Raji (cell line): ENCODE data around the gene HERC2.

Source experiments
- POLR2A ChIP-seq: IDR thresholded peaks from 2 replicates; pipeline ENCODE4 v1.6.1; 2011; ENCODE audit warnings: low read depth, low read length, control low read depth; ENCODE audit not compliant: insufficient read depth

HERC2 gene

DNA sequence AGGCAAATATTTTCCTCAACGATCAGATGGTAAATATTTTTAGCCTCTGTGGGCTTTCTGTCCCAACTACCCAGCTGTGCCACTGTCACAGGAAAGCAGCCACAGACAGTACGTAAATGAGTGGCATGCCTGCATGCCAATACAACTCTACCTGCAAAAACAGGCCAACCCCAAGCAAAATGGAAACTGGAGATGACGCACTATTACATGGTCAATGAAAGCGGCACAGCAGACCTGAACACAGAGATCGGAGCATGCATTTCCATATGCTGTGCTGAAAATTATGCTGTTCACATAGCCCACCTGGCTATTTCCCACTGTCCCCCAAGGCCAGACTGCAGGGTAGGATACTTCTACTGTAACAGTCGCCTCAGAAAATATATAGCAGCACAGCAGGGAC is 57.8 kb downstream of the HERC2 start:
- TF ChIP-seq POLR2A = no peak

DNA sequence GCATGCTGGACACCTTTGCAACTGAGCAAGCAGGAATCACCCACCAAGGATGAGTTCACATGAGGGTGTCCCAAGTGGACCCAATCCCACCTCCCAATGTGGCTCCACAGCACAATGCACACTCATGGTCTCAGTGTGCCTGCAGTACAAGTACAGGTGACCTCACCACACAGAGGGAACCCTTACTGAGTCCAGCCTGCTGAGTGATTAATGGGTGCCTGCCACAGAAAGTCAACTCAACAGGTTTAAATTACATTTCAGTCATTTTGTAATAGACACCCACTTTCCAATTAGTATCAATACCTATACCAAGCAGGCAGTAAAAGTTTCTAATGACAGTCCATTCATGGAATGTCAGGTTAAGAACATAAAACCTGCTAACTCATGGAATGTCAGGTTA is 59.5 kb downstream of the HERC2 start:
- no peak for TF ChIP-seq POLR2A

GRCh38 chr15:28260722-28261121 is 61.3 kb downstream of the HERC2 start:
- no peak for TF ChIP-seq POLR2A

GRCh38 chr15:28260317-28260716 is 61.7 kb downstream of the HERC2 start:
- no peak for TF ChIP-seq POLR2A

DNA sequence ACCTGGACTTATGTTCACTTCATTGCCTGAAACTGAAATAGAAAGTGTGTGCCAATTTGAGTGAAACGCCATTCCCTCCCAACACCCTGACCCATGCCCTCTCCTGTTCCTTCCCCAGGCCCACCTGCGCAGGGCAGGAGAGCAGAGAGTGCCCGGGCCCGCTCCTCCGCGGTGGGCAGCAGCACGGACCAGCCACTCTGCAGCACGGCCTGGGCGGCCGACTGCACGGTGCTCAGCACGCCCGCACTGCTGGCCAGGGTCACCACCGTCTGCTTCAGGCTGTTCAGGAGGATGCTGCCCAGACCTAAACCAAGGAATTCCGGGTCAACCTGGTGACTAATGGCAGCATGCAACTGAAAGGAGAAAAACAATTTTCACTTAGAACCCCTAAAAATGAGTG is 66.0 kb downstream of the HERC2 start:
- TF ChIP-seq POLR2A = no peak

DNA sequence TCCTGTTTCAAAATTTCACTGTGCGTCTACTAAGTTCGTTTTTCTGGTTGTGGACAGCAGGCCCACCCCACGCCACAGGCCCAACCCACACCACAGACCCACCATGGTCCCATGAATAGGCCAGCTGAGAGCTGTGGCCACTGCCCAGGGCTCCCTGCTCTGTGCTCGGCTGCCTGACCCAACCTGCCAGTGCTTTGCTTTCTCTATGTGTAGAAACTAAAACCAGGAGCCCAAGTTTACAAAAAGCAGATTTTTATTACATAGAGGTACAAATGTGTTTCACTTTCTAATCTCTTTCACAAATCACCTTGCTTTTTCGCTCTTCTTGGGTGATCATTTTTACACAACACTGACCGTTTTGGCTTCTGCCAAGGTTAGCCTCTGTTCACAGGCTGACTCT is 69.1 kb downstream of the HERC2 start:
- TF ChIP-seq POLR2A = no peak

DNA sequence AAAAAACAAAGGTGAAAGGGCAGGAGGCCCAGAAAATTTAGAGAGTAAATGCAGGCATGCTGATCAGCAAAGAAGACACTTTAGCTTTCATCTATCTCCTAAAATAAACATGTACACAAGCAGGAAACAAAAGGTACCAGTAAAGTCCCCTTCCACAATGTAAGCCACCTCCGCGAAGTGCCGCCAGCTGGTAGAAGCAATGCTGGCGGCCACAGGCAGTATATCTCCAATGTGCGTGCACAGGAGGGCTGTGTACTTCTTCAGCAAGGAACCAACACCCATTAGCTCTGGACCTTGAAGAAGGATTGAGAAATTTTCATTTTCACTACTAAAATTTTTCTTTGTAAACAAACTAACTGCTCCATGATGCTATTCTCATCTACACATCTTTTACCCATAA is 75.4 kb downstream of the HERC2 start:
- TF ChIP-seq POLR2A = no peak

GRCh38 chr15:28243901-28244300 is 78.1 kb downstream of the HERC2 start:
- no peak for TF ChIP-seq POLR2A

DNA sequence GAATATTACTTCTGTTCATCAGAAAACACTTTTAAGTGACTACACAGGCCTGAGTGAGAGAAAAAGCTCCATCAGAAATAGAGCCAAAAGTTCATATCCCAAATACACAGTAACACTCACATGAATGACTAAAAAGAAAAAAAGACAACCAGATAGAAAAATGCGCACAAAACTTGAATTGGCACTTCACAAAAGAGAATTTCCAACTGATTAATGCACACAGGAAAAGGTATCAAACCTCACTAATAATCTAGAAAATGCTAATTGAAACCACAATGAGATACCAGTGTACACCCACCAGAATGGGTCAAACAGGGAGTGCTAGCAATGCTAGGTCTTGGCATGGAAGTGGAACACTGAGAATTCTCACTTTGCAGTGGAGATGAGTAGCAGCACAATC is 78.6 kb downstream of the HERC2 start:
- TF ChIP-seq POLR2A = no peak

DNA sequence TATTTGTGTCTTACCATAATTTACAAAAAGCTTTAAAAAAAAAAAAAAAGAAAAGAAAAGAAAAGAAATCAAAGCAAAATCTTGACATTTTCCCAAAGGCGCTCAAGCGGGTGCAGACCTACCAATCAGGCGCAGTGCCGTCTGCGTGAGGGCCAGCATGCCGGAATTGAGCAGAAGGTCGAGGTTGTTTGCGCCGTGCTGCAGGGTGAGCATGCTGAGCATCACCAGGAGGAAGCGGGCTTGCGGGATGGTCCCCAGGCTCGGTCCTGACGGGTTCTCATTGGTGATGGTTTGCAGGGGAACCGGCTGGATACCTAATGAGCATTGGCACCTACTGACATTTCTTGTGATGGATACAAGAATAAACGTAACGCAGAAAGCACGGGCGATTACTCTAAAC is 93.9 kb downstream of the HERC2 start:
- TF ChIP-seq POLR2A = no peak

DNA sequence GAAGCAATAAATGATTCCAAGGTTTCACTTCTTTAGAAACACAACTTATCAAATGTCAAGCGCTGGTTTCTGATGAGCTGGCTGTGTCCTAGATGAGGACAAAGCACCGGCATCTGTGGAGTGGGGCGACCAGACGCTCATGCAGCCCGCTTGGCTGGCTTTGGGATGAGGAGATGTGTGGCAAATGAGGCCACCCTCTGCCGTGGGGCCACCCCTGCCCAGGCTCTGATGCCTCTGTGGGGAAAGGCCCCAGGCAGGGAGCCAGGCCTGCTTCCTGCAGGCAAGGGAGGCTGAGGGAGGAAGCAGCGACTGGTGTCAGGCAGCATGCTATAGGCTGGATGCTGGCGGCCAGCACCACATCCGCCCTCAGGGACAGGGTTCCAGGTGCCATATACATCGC is 102.9 kb downstream of the HERC2 start:
- no peak for TF ChIP-seq POLR2A

- TF ChIP-seq POLR2A = no peak
Measured at GRCh38 chr15:28208583-28208982, 113.4 kb downstream of the HERC2 start.

DNA sequence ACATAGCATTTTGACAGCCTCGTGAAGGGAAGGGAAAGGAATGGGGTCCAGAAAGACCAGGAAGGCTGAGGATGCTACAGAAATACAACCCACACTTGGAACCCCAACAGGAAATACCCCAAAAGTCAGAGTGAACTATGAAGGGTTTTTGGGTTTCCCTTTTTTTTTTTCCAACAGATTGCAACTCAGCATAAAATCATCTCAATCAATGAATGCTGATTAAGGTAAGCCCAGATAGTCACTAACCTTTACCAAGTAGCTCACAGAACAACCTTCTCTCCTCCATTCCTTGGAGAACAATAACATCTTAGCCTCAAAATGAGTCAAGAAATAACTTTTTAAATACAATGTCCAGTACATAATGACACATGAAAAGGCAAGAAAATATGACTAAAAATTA is 129.2 kb downstream of the HERC2 start:
- TF ChIP-seq POLR2A = no peak

DNA sequence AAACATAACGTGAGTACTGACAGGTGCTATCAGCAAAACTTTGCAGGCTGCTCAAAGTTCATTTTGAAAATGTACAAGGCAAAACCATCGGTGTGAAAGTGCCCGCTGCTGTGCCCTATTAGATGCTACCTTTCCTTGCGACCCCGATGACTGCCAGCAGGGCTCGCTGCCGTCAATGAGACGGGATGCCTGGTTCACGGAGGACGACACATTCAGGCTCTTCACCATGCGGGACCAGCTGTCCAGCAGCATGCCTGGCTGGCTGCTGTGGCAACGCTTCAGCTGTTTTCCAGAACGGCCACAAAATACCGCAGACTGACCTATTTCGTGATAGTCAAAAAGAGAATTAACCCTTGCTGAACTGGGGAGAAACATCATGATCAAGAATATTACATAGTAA is 130.1 kb downstream of the HERC2 start:
- no peak for TF ChIP-seq POLR2A

- no peak for TF ChIP-seq POLR2A
Measured at GRCh38 chr15:28190391-28191174, 131.4 kb downstream of the HERC2 start.

DNA sequence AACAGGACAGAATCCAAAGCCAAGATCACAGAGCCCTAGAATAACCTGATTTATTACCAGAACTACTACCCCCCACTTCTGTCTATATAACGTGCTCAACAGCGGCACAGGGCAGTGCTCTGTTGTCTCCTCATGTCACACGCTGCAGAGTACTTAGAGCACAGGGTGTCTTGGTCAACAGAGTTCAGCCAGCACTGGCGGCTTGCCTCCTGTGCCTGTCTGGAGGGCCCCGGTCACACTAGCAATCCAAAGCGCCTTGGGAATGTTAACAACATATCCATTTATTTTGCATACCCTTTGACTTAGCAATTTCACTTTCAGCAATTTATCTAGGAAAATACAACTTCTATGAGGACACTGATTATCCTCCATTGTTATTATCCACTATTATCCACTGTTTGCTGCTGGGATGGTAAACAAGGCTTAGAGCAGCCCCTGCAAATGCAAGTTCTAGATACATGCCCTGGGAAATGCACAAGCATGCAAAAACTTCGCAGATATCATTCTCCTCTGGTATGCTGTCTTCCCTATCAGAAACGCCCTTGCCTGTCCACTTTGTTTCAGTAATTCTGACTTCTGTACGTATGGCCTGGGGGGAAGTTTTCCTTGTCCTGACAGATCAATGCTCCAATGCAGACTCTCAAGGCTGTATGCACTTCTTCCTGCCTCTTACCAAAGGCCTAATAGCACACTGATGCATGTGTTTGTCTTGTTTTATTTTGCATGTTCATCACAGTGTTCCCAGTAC is 136.7 kb downstream of the HERC2 start:
- no peak for TF ChIP-seq POLR2A
